Tibial artery (tissue), 4 donors: ENCODE data around the gene ATG7.

Experiments
- DNase-seq, 2 donors: peaks; one replicate each; pipeline ENCODE4 v3.0.0-alpha.2; 2019
- H3K27ac ChIP-seq, 2 donors: fragments of 200-600 bp; sonication (generic) in 1 of 2; 1 replicate in 1 of 2; 2 replicates in 1 of 2; pipeline ENCODE4 v1.5.1; 2018 to 2019; ENCODE audit warnings: mild to moderate bottlenecking in 1 of 2
- H3K27me3 ChIP-seq, 2 donors: fragments of 200-600 bp; sonication (generic) in 1 of 2; one replicate each; pipeline versions ENCODE4 v1.5.1 to v1.6.0; 2016 to 2019
- H3K36me3 ChIP-seq, 3 donors: fragments of 200-600 bp; sonication (generic) in 2 of 3; one replicate each; pipeline ENCODE4 v1.5.1; 2016 to 2019; ENCODE audit warnings: mild to moderate bottlenecking in 2 of 3
- H3K4me1 ChIP-seq, 4 donors: fragments of 200-600 bp; sonication (generic) in 2 of 4; 1 replicate in 3 of 4; 2 replicates in 1 of 4; pipeline ENCODE4 v1.5.1; 2016 to 2019
- H3K4me3 ChIP-seq, 2 donors: fragments of 200-600 bp; sonication (generic) in 1 of 2; 1 replicate in 1 of 2; 2 replicates in 1 of 2; pipeline ENCODE4 v1.5.1; 2018 to 2019; ENCODE audit warnings: mild to moderate bottlenecking in 2 of 2
- H3K9me3 ChIP-seq, 3 donors: fragments of 200-600 bp; sonication (generic) in 1 of 3; one replicate each; pipeline ENCODE4 v1.5.1; 2016 to 2019
- CTCF ChIP-seq, 2 experiments: fragments of 200-600 bp in 1 of 2; fragments of 450-650 bp in 1 of 2; IDR thresholded peaks; one replicate each; pipeline ENCODE4 v1.5.1; 2017 to 2019; ENCODE audit warnings: antibody characterized with exemption in 2 of 2, mild to moderate bottlenecking in 1 of 2, moderate library complexity in 1 of 2
- intact Hi-C: fragments of 100-400 bp; cut with DNase I; formaldehyde crosslinking; loops from one replicate; pipeline ENCODE4 v1.15.0; 2023; ENCODE audit warnings: low total_unique reads

ATG7 gene

GRCh38 chr3:11539218-11539617, 267.0 kb downstream of the ATG7 start:
- intact Hi-C loops = no loop called here
- H3K27me3 ChIP-seq = no peaks in the 10 kb centered on the region
- no peak overlapping the region for H3K27ac ChIP-seq
- H3K4me3 ChIP-seq = no peak overlapping the region
- H3K36me3 ChIP-seq = no peaks in the 10 kb centered on the region
- DNase-seq = no peak
- TF ChIP-seq CTCF (IDR thresholded peaks at IDR 0.05) = no peak
- H3K9me3 ChIP-seq = no peaks in the 10 kb centered on the region
- peaks cover 0 to 28% (median 21%) of the 10 kb centered on the region in 4 donors for H3K4me1 ChIP-seq

GRCh38 chr3:11539677-11540076, 267.5 kb downstream of the ATG7 start:
- no peak for TF ChIP-seq CTCF (IDR thresholded peaks at IDR 0.05)
- Histone ChIP-seq H3K9me3 (no peaks in the 10 kb centered on the region), H3K36me3 (no peaks in the 10 kb centered on the region), H3K27ac (no peak overlapping the region), H3K4me3 (no peak overlapping the region), H3K27me3 (no peaks in the 10 kb centered on the region), H3K4me1 (peaks cover 0 to 28% (median 19%) of the 10 kb centered on the region in 4 donors)
- intact Hi-C loops = no loop called here
- no peak for DNase-seq

DNA sequence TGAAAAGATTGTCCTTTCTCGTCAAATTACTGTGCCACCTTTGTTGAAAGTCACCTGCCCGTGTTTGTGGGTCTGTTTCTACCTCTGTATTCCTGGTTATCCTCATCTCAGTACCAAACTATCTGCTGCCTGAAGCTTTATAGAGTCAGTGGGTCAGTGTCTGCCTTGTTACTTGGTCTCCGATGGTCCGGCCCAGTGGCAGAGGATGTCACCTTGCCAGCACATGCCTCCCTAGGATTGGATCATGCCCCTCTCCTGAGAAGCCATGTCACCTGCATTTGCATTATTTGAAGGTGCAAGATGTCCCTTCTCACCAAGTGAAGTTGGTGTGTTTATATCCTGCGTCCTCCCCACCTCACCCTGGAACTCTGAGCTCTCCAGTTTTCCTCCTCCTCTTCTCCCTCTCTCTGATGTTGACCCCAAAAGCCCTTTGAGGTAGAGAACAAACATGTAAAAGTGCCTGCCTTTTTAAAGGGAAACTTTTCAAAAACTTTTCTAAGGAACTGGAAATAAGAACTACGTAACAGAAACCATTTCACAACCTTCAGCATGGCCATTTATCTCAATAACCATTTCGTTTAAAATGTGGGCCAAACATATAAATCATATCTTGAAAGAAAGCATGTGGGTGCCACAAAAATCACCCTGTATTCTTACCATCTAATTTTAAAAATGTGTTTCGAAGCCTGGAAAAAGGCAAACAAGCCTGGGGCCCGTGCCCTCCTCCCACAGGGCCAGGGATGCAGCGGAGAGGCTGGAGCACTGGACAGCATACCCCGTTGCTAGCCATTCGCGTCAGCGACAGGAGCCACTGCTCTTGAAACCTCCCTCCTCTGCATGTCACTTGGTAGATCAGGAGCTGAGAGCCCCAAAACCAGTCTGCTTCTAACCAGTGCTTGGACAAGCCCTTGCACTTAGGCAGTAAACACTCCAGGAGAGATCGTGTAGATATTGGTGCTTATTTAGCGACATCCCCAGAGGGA, 269.4 kb downstream of the ATG7 start:
- TF ChIP-seq CTCF (IDR thresholded peaks at IDR 0.05) = no peak
- no peaks in the 10 kb centered on the region for H3K27me3 ChIP-seq
- H3K36me3 ChIP-seq = no peaks in the 10 kb centered on the region
- peak overlapping the region in 1 of 2 donors; percentile 6 for H3K4me3 ChIP-seq
- no peaks in the 10 kb centered on the region for H3K9me3 ChIP-seq
- H3K4me1 ChIP-seq = peaks cover 0 to 34% (median 21%) of the 10 kb centered on the region in 4 donors
- DNase-seq = peak in 1 of 2 donors; percentile 62
- H3K27ac ChIP-seq = peak overlapping the region; percentile 51 to 68
- intact Hi-C loops = no loop called here

DNA sequence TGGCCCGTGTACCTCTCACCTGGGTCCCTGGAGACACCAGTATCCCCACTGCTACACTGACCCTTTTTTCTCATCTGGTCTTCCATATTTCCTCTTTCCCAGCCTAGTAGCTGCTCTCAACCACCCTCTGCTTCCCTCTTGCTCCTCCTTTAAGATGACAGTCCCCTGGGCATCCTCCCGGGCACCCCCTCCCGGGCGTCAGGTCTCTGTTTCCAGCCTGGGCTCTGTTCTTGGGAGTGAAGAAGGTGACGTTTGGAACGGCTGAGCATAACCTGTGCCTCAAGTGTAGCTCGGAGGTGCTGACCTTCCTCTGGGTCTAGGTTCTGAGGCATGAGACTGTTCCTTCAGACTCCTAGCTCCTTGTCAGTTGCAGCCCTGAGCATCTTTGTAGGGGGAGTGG, 270.4 kb downstream of the ATG7 start:
- intact Hi-C loops = no loop called here
- Histone ChIP-seq H3K36me3 (no peaks in the 10 kb centered on the region), H3K9me3 (no peaks in the 10 kb centered on the region), H3K4me1 (peaks cover 0 to 34% (median 21%) of the 10 kb centered on the region in 4 donors), H3K27ac (peak overlapping the region; percentile 51 to 68), H3K27me3 (no peaks in the 10 kb centered on the region), H3K4me3 (no peak overlapping the region)
- no peak for TF ChIP-seq CTCF (IDR thresholded peaks at IDR 0.05)
- peak in 1 of 2 donors; percentile 11 for DNase-seq

GRCh38 chr3:11543141-11543947, 271.1 kb downstream of the ATG7 start:
- peaks cover 0 to 34% (median 21%) of the 10 kb centered on the region in 4 donors for H3K4me1 ChIP-seq
- intact Hi-C loops = no loop called here
- H3K9me3 ChIP-seq = no peaks in the 10 kb centered on the region
- H3K4me3 ChIP-seq = no peak overlapping the region
- no peak overlapping the region for H3K27ac ChIP-seq
- H3K36me3 ChIP-seq = no peaks in the 10 kb centered on the region
- no peak for TF ChIP-seq CTCF (IDR thresholded peaks at IDR 0.05)
- no peaks in the 10 kb centered on the region for H3K27me3 ChIP-seq
- peak; percentile 20 to 59 for DNase-seq
